8988T (cell line): Measurements from ENCODE around the gene FOXK1.

Experiments
- DNase-seq: peaks from one replicate; pipeline ENCODE4 v3.0.0; 2011

FOXK1 gene

GRCh38 chr7:4724648-4725013, 42.5 kb downstream of the FOXK1 start:
- DNase-seq = peak; percentile 53

GRCh38 chr7:4725014-4725849, 43.1 kb downstream of the FOXK1 start:
- DNase-seq = peak; percentile 49

- no peak for DNase-seq
Observed at GRCh38 chr7:4725850-4726450, 43.9 kb downstream of the FOXK1 start.

- DNase-seq = no peak
Observed at GRCh38 chr7:4726566-4726965, 44.5 kb downstream of the FOXK1 start.

- DNase-seq = no peak
Observed at GRCh38 chr7:4727914-4728705, 46.0 kb downstream of the FOXK1 start.

GRCh38 chr7:4729266-4729665, 47.2 kb downstream of the FOXK1 start:
- DNase-seq = no peak

GRCh38 chr7:4730276-4730675, 48.2 kb downstream of the FOXK1 start:
- no peak for DNase-seq

- no peak for DNase-seq
Observed at GRCh38 chr7:4730971-4731370, 48.9 kb downstream of the FOXK1 start.

GRCh38 chr7:4731803-4732202, 49.7 kb downstream of the FOXK1 start:
- DNase-seq = no peak

- DNase-seq = no peak
Observed at GRCh38 chr7:4733936-4734528, 51.9 kb downstream of the FOXK1 start.

- no peak for DNase-seq
Observed at GRCh38 chr7:4734587-4735345, 52.7 kb downstream of the FOXK1 start.

- DNase-seq = no peak
Observed at GRCh38 chr7:4737300-4737699, 55.2 kb downstream of the FOXK1 start.

- DNase-seq = peak; percentile 87
Observed at GRCh38 chr7:4738711-4739527, 56.8 kb downstream of the FOXK1 start.

- no peak for DNase-seq
Observed at GRCh38 chr7:4739528-4739992, 57.5 kb downstream of the FOXK1 start.

- no peak for DNase-seq
Observed at GRCh38 chr7:4740796-4741195, 58.7 kb downstream of the FOXK1 start.

GRCh38 chr7:4742051-4742573, 60.0 kb downstream of the FOXK1 start:
- DNase-seq = no peak

- no peak for DNase-seq
Observed at GRCh38 chr7:4742852-4743251, 60.8 kb downstream of the FOXK1 start.

- peak; percentile 89 for DNase-seq
Observed at GRCh38 chr7:4744391-4745264, 62.5 kb downstream of the FOXK1 start.

GRCh38 chr7:4745265-4745919, 63.3 kb downstream of the FOXK1 start:
- DNase-seq = no peak
